ENCODE measurements around the gene RPH3AL.

The RPH3AL gene

GRCh38 chr17:313911-314613 lies 38.5 kb downstream of the RPH3AL start:
- DNase-seq: no peak

- DNase-seq: no peak
These were observed 39.4 kb downstream of the RPH3AL start for GRCh38 chr17:313231-313630.

GRCh38 chr17:312476-313148 lies 40.0 kb downstream of the RPH3AL start:
- DNase-seq: no peak

- no peak for DNase-seq
These were observed 41.4 kb downstream of the RPH3AL start for GRCh38 chr17:311119-311782.

GRCh38 chr17:310111-311010 lies 42.2 kb downstream of the RPH3AL start:
- no peak for DNase-seq

- DNase-seq: no peak
These were observed 43.2 kb downstream of the RPH3AL start for GRCh38 chr17:309361-309888.

- DNase-seq: no peak
These were observed 44.7 kb downstream of the RPH3AL start for GRCh38 chr17:307741-308507.

GRCh38 chr17:307295-307691 lies 45.3 kb downstream of the RPH3AL start:
- no peak for DNase-seq

- DNase-seq: no peak
These were observed 45.9 kb downstream of the RPH3AL start for GRCh38 chr17:306536-307294.

- no peak for DNase-seq
These were observed 46.5 kb downstream of the RPH3AL start for GRCh38 chr17:306116-306515.

- no peak for DNase-seq
These were observed 47.3 kb downstream of the RPH3AL start for GRCh38 chr17:305090-305976.

GRCh38 chr17:304461-304860 lies 48.1 kb downstream of the RPH3AL start:
- no peak for DNase-seq

- no peak for DNase-seq
These were observed 49.4 kb downstream of the RPH3AL start for GRCh38 chr17:303168-303567.

- DNase-seq: no peak
These were observed 50.3 kb downstream of the RPH3AL start for GRCh38 chr17:302300-302698.

- no peak for DNase-seq
These were observed 50.8 kb downstream of the RPH3AL start for GRCh38 chr17:301681-302299.

GRCh38 chr17:300881-301280 lies 51.7 kb downstream of the RPH3AL start:
- DNase-seq: no peak

- DNase-seq: no peak
These were observed 53.1 kb downstream of the RPH3AL start for GRCh38 chr17:299546-299945.

- no peak for DNase-seq
These were observed 53.7 kb downstream of the RPH3AL start for GRCh38 chr17:298791-299450.

- DNase-seq: no peak
These were observed 54.8 kb downstream of the RPH3AL start for GRCh38 chr17:297758-298157.

Data from NCI-H774 (cell line).